Fibroblast of mammary gland (primary cell): Measurements from ENCODE around the gene THEM5.

Experiments
- DNase-seq: peaks from one replicate; pipeline ENCODE4 v3.0.0-alpha.2; 2010; ENCODE audit warnings: low read depth
- H3K4me3 ChIP-seq: 2 replicates; pipeline ENCODE4 v1.5.1; 2011; ENCODE audit warnings: low read depth, mild to moderate bottlenecking, low read length, moderate library complexity; ENCODE audit not compliant: control insufficient read depth
- CTCF ChIP-seq: conservative IDR thresholded peaks from 2 replicates; pipeline ENCODE4 v1.5.1; 2011; ENCODE audit warnings: low read depth, low read length, inconsistent platforms; ENCODE audit not compliant: control insufficient read depth, insufficient read depth

Gene THEM5

GRCh38 chr1:151823175-151823574 lies 30.3 kb downstream of the THEM5 start:
- TF ChIP-seq CTCF = no peak
- H3K4me3 ChIP-seq = no peak overlapping the region
- no peak for DNase-seq

- H3K4me3 ChIP-seq = no peak overlapping the region
- DNase-seq = no peak
- no peak for TF ChIP-seq CTCF
Observed at GRCh38 chr1:151822404-151822803, 31.1 kb downstream of the THEM5 start.

GRCh38 chr1:151820940-151821339 lies 32.6 kb downstream of the THEM5 start:
- no peak for DNase-seq
- no peak for TF ChIP-seq CTCF
- H3K4me3 ChIP-seq = no peak overlapping the region

GRCh38 chr1:151819976-151820623 lies 33.4 kb downstream of the THEM5 start:
- H3K4me3 ChIP-seq = no peak overlapping the region
- DNase-seq = no peak
- TF ChIP-seq CTCF = no peak

GRCh38 chr1:151819227-151819835 lies 34.2 kb downstream of the THEM5 start:
- no peak overlapping the region for H3K4me3 ChIP-seq
- DNase-seq = no peak
- no peak for TF ChIP-seq CTCF

- DNase-seq = no peak
- no peak overlapping the region for H3K4me3 ChIP-seq
- TF ChIP-seq CTCF = no peak
Observed at GRCh38 chr1:151817353-151817730, 36.2 kb downstream of the THEM5 start.
